ENCODE data around the gene ATAD3B. TPM values are rescaled to one million over a fixed set of nuclear protein-coding genes. Genes with fewer than 3 reads are reported as not detected.
"Not testable (repeated sequence)": the region's sequence is repeated elsewhere in the genome, so short reads cannot be mapped to it uniquely, and the experiment has no call there.

Gene ATAD3B
- total RNA-seq = 42.6 TPM

GRCh38 chr1:1471389-1472052 is at the start of gene ATAD3B:
Gene ATAD3B, plus strand, starts transcription at chr1:1471765. Its CDS starts 120 bp downstream, at chr1:1471885.
- DNase-seq (ENCODE audit: low spot score) = peak; percentile 94

- DNase-seq (ENCODE audit: low spot score) = no peak
Observed at GRCh38 chr1:1421907-1422464, 49.6 kb upstream of the ATAD3B start.

GRCh38 chr1:1422465-1423244 is 48.9 kb upstream of the ATAD3B start:
- DNase-seq (ENCODE audit: low spot score) = no peak

GRCh38 chr1:1423245-1423597 is 48.3 kb upstream of the ATAD3B start:
- DNase-seq (ENCODE audit: low spot score) = no peak

GRCh38 chr1:1424707-1425106 is 46.9 kb upstream of the ATAD3B start:
- no peak for DNase-seq (ENCODE audit: low spot score)

- no peak for DNase-seq (ENCODE audit: low spot score)
Observed at GRCh38 chr1:1425426-1425752, 46.2 kb upstream of the ATAD3B start.

GRCh38 chr1:1425753-1426495 is 45.6 kb upstream of the ATAD3B start:
- DNase-seq (ENCODE audit: low spot score) = no peak

GRCh38 chr1:1426496-1427105 is 45.0 kb upstream of the ATAD3B start:
- DNase-seq (ENCODE audit: low spot score) = no peak

- no peak for DNase-seq (ENCODE audit: low spot score)
Observed at GRCh38 chr1:1427106-1427819, 44.3 kb upstream of the ATAD3B start.

- DNase-seq (ENCODE audit: low spot score) = no peak
Observed at GRCh38 chr1:1427820-1428148, 43.8 kb upstream of the ATAD3B start.

- no peak for DNase-seq (ENCODE audit: low spot score)
Observed at GRCh38 chr1:1428174-1428573, 43.4 kb upstream of the ATAD3B start.

- not testable (repeated sequence) for DNase-seq (ENCODE audit: low spot score)
Observed at GRCh38 chr1:1428967-1429366, 42.6 kb upstream of the ATAD3B start.

GRCh38 chr1:1429671-1430073 is 41.9 kb upstream of the ATAD3B start:
- DNase-seq (ENCODE audit: low spot score) = no peak

- DNase-seq (ENCODE audit: low spot score) = no peak
Observed at GRCh38 chr1:1430114-1430982, 41.2 kb upstream of the ATAD3B start.

- DNase-seq (ENCODE audit: low spot score) = no peak
Observed at GRCh38 chr1:1430992-1431844, 40.3 kb upstream of the ATAD3B start.

GRCh38 chr1:1431845-1432273 is 39.7 kb upstream of the ATAD3B start:
- no peak for DNase-seq (ENCODE audit: low spot score)

GRCh38 chr1:1432274-1432950 is 39.2 kb upstream of the ATAD3B start:
- DNase-seq (ENCODE audit: low spot score) = no peak

- peak; percentile 91 for DNase-seq (ENCODE audit: low spot score)
Observed at GRCh38 chr1:1432951-1433803, 38.4 kb upstream of the ATAD3B start.
